Breast epithelium (tissue), 3 donors: ENCODE measurements around the gene SSTR5.

Experiments
- CTCF ChIP-seq, 3 donors: fragments of 450-650 bp; IDR thresholded peaks; one replicate each; pipeline ENCODE4 v1.5.1; 2016 to 2017; ENCODE audit warnings: antibody characterized with exemption in 3 of 3, mild to moderate bottlenecking in 3 of 3, moderate library complexity in 3 of 3
- POLR2A ChIP-seq: fragments of 450-650 bp; IDR thresholded peaks from one replicate; pipeline ENCODE4 v1.6.1; 2016; ENCODE audit warnings: antibody characterized with exemption, mild to moderate bottlenecking, moderate library complexity

- no peak for TF ChIP-seq POLR2A
- no peak for TF ChIP-seq CTCF (IDR thresholded peaks at IDR 0.05)
Measured at GRCh38 chr16:1107141-1107540, 34.6 kb downstream of the SSTR5 start.
